ENCODE data around the gene TRAPPC4. TPM values are rescaled to one million over a fixed set of nuclear protein-coding genes. Genes with fewer than 3 reads are reported as not detected.
"Not testable (repeated sequence)": the region's sequence is repeated elsewhere in the genome, so short reads cannot be mapped to it uniquely, and the experiment has no call there.

Gene TRAPPC4
- total RNA-seq, 1 donor from 2014 or later: 29.6 TPM

DNA sequence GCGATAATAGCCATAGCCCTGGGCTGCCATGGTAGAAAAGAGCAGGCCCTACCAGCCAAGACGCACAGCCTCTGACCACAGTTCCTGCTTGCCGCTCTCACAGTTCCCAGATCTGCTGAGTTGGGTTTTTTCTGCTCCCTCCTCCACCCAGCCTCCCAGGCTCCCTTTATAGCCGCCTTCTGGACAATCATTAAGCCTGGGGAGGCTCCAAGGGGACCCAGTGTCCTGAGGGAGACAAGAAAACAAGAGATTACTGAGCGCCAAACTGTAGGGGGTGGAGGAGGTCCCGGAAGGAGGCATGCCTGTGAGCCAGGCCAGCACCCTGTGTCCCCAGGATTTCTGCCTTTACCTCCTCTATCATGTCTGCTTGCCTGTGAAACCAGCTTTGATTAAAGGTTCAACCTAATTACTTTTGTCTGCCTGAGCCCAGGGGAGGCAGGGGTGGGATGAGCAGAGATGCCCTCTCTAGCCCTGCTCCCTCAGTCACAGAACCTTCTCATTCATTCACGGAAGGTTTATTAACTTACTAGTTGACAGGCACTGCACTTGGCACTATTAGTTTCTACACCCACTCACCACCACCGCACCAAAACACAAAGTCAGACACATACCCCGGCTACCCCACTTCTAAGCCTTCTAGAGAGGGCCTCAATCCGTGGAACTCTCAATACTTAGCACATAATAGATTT, 10.9 kb downstream of the TRAPPC4 start:
- DNase-seq (ENCODE audit: missing footprints): no peak
- no peak for ATAC-seq
- intact Hi-C loops (cut with DNase I): loop anchor here (2.0 kb wide), 1 partner anchor 73 kb away; no protein-coding TSS in a partner anchor

DNA sequence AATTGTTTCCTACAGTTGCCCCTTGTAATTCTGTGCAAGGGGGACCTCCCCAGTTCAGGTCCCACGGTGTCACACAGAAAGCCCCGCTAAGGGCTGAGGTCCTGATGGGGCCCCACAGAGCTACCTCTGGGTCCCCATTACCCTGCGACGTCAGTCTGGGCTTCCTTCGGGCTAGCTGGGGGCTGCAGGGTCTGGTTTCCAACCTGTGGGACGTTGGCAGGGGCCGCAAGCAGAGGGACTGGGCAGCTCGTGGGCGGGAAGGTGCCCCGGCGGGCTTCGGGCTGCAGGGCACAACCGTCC, 11.4 kb downstream of the TRAPPC4 start:
- intact Hi-C loops (cut with DNase I): loop anchor here (2.0 kb wide), 1 partner anchor 73 kb away; no protein-coding TSS in a partner anchor
- DNase-seq (ENCODE audit: missing footprints) (no peak), ATAC-seq (peak; percentile 3)

DNA sequence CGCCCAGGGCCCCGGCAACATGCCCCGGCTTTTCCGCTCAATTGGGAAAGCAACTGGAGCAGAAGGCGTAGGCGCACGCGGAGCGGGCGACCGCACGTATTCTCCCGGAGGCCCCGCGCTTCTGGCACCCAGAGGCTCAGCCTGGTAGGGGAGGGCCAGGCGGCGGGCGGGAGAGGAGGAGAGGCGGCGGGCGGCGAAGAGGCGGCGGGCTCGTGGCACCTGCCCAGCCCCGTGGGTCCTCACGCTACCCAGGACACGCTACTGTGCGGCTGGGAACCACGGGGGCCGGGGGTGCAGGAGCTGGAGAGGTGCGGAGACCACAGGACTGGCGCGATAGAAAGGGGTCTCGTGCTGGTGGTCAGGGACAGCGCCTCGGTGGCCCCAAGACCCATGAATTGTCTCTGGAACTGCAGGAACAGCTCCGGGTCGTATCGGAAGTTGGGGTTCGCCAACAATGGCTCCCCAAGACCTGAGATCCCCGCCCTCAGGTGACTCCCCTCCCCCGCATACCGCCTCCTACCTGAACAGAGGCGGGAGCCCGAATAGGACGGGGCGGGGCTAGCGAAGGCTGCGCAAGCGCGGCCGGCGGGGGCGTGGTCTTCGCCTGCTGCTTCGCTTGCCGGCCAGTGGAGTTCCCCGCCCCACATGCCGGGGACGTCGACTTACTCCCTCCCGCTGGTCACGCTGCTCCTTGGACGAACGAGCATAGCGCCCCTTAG, 11.9 kb downstream of the TRAPPC4 start, which contains the start of gene SLC37A4:
TSS of gene SLC37A4 (minus strand) at position 549 of the 719 bp plus-strand sequence.
- ATAC-seq (peak; percentile 98), DNase-seq (ENCODE audit: missing footprints) (peak; percentile 99)
- intact Hi-C loops (cut with DNase I): loop anchor here (2.0 kb wide), 1 partner anchor 72 kb away; no protein-coding TSS in a partner anchor

DNA sequence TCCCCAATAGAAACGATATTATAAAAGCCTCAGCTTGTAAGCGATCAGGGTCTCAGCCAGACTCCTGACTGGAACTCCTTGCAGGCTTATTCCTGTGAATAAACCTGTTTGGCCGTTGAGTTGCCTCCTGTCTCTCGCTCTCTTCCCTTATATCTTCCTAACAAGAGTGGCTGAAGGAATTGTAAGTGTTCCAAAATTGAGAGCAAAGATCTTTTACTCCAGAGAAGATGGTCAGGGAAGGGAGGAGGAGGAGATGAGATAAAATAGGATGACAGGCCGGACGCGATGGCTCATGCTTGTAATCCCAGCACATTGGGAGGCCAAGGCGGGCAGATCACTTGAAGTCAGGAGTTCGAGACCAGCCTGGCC, 13.3 kb downstream of the TRAPPC4 start:
- intact Hi-C loops (cut with DNase I): loop anchor here (2.0 kb wide), 1 partner anchor 71 kb away; no protein-coding TSS in a partner anchor
- no peak for ATAC-seq
- no peak for DNase-seq (ENCODE audit: missing footprints)

DNA sequence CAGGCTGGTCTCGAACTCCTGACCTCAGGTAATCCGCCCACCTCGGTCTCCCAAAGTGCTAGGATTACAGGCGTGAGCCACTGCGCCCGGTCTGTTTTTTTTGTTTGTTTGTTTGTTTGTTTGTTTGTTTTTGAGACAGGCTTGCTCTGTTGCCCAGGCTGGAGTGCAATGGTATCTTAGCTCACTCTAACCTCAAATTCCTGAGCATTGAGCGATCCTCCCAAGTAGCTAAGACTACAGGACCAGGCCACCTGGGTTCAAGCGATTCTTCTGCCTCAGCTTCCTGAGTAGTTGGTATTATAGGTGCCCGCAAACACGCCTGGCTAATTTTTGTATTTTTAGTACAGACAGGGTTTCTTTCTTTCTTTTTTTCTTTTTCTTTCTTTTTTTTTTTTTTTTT, 14.9 kb downstream of the TRAPPC4 start:
- intact Hi-C loops (cut with DNase I); ATAC-seq; DNase-seq (ENCODE audit: missing footprints): not testable (repeated sequence)

DNA sequence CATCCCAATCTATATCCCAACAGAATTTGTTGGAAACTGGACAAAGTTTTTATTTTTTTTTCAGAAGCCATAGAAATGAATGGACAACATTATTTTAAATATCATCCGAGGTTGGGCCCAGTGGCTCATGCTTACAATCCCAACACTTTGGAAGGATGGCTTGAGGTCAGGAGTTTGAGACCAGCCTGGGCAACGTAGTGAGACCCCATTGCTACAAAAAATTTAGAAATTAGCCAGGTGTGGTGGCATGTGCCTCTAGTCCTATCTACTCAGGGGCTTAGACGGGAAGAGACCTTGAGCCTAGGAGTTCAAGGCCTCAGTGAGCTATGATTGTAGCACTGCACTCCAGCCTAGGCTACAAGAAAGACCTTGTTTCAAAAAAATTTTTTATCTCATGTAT, 16.2 kb downstream of the TRAPPC4 start:
- ATAC-seq (no peak), DNase-seq (ENCODE audit: missing footprints) (no peak)
- intact Hi-C loops (cut with DNase I): no loop called here

DNA sequence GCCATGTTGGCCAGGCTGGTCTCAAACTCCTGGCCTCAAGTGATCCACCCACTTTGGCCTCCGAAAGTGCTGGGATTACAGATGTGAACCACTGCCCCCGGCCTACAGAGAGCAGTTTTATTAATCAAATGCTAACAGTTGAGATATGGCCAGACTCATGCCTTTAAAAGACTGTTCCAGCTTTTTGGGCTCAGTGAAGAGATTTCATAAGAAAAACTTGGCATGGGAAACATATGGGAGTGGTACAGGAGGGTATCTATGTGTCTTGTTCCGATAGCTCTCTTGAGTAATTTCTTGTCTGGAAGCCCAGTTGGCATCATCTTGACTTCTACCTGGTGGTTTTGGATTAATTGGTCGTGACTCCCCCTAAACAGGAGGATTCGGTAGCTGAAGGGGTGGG, 20.3 kb downstream of the TRAPPC4 start:
- ATAC-seq: no peak
- intact Hi-C loops (cut with DNase I): no loop called here
- no peak for DNase-seq (ENCODE audit: missing footprints)

DNA sequence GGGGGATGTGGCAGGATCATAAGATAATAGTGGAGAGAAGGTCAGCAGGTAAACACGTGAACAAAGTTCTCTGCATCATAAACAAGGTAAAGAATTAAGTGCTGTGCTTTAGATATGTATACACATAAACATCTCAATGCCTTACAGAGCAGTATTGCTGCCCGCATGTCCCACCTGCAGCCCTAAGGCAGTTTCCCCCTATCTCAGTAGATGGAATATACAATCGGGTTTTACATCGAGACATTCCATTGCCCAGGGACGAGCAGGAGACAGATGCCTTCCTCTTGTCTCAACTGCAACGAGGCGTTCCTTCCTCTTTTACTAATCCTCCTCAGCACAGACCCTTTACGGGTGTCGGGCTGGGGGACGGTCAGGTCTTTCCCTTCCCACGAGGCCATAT, 20.9 kb downstream of the TRAPPC4 start:
- intact Hi-C loops (cut with DNase I); ATAC-seq; DNase-seq (ENCODE audit: missing footprints): not testable (repeated sequence)

DNA sequence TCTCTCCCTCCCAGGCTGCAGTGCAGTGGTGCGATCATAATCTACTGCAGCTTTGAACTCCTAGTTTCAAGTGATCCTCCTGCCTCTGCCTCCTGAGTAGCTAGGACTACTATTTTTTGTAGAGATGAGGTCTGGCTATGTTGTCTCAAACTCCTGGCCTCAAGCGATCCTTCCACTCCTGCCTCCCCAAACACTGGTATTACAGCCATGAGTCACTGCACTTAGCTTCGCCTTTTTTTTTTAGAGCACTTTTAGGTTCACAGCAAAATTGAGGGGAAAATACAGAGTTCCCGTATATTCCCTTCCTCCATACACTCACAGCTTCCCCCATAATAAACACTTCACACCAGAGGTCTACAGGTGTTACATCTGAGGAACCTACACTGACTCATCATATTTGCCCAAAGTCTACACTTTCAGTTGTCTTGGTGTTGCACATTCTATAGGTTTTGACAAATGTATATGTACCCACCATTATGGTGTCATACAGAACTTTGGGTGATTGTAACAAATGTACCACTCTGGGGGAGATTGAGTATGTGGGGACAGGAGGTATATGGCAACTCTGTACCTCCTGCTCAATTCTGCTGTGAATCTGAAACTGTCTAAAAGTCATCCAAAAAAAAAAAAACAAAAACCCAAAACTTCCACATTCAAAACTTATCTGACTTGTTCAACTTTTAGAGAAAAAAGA, 23.4 kb downstream of the TRAPPC4 start:
- DNase-seq (ENCODE audit: missing footprints) (no peak), ATAC-seq (no peak)
- intact Hi-C loops (cut with DNase I): no loop called here

DNA sequence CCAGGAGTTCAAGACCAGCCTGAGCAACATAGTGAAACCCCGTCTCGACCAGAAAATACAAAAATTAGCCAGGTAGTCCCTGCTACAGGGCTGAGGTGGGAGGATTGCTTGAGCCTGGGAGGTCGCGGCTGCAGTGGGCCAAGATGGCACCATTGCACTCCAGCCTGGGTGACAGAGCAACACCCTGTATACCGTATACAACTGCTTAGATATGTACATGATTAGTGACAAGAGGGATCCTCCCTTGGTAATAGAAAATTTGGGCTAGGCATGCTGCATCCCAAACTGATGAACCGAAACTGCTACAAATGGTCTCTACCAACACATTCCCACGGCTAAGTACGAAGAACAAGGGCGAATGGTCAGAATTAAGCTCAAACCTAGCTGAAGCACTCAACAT, 24.4 kb downstream of the TRAPPC4 start:
- no peak for ATAC-seq
- no peak for DNase-seq (ENCODE audit: missing footprints)
- intact Hi-C loops (cut with DNase I): no loop called here

DNA sequence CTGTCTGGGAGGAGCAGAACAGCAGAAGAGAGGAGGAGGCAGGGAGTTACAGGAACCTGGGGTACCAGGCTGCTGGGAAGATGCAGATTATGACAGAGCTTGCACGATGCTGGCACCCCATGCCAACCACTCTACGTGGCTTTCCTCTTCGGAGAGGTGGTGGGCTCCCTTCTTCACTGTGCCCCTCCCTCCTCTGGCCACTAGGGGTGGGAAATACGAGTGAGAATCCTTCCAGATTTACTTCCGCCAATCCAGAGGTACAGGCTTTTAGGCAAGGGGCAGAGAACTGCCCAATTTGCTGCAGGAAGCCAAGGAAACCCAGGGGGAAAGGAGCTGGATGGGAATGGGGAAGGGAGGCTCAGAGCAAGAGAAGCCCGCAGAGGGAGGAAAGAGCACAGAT, 26.1 kb downstream of the TRAPPC4 start:
- ATAC-seq: no peak
- intact Hi-C loops (cut with DNase I): no loop called here

DNA sequence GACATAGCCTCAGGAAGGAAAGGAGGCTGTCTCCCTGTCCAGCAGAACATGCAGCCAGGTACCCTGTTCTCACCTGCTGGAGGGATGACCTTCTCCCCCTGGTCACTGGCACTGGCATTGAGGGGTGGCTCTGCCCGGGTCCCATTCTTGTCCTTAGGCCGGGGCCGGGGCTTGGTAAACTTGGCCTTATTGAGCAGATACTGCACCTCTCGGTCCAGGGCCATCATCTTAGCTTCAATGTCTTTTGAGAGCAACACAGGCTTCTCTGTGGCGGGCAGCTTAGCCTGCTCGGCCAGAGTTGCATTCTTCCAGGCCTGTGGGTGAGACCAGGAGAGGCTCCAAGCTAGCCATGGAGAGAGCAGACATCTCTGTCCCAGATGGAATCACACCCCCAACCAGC, 27.9 kb downstream of the TRAPPC4 start:
- intact Hi-C loops (cut with DNase I): no loop called here
- no peak for DNase-seq (ENCODE audit: missing footprints)
- ATAC-seq: no peak

More for the DNA sequence above, 26.1 kb downstream of the TRAPPC4 start:
- DNase-seq (ENCODE audit: missing footprints): no peak

DNA sequence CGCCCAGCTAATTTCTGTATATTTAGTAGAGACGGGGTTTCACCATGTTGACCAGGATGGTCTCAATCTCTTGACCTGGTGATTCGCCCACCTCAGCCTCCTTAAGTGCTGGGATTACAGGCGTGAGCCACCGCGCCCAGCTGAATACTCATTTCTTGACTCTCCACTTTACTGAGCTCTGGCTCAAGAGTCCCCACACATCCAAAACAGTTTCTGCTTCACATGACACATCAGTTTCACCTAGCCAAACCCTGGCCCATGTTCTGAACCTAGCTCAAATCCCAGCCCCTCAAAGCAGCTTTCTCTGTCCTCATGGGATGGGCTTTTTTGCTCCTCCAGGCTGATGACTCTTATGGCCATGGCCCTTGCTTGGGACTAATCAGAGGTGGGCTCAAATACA, 28.6 kb downstream of the TRAPPC4 start:
- ATAC-seq: no peak
- intact Hi-C loops (cut with DNase I): no loop called here
- no peak for DNase-seq (ENCODE audit: missing footprints)

DNA sequence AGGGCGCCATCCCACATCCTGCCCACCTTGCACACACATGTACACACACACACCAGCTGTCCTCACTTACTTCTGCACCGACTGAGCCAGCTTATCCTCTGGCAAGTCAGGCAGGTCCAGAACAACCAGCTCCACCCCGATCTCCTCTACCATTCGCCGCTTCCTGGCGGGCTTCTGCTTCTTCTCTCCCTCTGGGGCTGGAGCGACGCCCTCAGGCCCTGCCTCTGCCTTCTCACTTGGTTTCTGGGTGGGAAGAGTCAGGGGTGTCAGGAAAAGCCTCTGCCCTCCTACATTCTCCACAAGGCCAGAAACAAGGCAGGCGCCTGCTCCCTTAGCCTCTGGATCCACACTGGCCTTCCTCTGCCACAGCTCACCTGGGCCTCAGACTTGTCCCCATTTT, 30.1 kb downstream of the TRAPPC4 start:
- intact Hi-C loops (cut with DNase I): no loop called here
- no peak for ATAC-seq
- no peak for DNase-seq (ENCODE audit: missing footprints)

DNA sequence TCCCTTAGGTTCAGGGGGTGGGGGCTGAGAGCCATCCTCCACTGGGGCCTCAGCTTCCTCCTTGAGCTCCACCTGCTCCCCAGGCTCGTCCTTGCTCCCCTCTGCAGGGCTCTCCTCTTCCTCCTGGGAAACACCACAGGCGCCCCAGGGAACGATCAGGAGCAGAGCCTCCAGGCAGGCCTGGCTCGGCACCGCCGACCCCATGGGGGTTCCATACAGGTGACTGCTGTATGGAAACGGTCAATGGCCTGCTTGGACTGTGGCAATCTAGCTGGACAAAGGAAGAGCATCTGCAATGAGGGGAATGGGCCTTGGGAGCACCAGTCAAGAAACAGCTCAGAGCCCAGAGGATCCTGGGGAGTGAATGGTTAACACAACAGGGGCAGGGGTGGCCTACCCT, 30.5 kb downstream of the TRAPPC4 start:
- ATAC-seq (no peak), DNase-seq (ENCODE audit: missing footprints) (no peak)
- intact Hi-C loops (cut with DNase I): no loop called here

DNA sequence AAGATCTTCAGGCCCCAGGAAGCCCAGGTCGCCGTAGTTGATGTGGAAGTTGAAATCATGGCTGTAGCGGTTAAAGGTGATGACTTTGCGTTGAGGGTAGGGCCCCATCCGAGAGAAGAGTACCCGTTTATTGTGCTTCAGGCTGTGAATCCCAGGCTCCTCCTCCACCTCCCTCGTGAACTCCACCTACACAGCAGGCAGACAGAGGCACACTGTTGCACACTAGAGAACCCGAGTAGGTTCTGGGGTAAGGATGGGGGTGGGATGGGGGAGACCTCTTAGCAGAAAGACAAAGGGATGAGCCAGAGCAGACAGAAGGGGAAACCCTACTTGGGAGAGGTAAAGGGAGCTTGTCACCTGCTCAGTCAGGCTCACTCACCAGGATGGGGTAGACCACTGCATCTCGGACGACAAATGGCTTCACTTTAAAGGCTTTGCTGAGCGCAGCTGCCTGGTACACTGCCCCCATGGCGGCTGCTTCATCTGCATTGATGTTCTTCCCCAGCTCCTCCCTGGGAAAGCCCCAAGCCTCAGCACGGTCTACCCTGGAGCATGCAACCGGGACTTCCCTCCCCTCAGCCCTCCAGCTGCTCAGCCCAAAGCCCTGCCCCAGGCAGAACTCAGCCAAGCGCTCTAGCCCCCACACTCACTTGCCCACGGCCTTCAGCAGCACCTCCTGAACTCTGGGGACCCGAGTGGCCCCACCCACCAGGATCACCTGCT, 33.0 kb downstream of the TRAPPC4 start:
- DNase-seq (ENCODE audit: missing footprints): no peak
- ATAC-seq: no peak
- intact Hi-C loops (cut with DNase I): no loop called here

DNA sequence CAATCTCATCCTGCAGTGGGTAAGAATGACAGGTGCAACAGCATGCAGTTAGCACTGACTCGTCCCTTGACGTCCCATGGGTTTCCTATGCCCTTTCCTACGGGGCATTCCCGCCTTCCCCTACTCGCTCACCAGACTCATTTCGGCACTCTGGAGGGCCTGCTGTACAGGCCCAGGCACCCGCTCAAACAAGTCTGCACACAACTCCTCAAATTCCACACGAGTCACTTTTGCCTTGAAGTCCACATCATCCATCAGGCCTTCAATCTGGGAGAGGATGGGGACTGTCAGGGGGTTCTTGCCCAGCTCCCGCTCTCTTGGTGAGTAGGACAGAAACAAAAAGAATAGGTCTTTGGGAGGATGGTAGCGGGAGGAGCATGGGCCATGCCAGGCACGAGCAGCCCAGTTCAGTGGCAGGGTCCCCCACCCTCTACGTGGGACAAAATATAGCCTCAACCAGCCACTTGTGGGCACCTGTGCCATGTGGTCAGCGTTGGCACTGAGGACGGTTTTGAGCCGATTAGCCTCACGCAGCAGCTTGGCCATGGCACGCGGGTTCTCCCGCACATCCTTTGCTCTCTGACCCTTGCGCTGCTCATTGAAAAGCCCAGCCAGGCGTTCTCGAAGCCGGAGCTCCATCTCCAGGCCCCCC, 33.7 kb downstream of the TRAPPC4 start:
- intact Hi-C loops (cut with DNase I): no loop called here
- no peak for ATAC-seq
- DNase-seq (ENCODE audit: missing footprints): no peak

DNA sequence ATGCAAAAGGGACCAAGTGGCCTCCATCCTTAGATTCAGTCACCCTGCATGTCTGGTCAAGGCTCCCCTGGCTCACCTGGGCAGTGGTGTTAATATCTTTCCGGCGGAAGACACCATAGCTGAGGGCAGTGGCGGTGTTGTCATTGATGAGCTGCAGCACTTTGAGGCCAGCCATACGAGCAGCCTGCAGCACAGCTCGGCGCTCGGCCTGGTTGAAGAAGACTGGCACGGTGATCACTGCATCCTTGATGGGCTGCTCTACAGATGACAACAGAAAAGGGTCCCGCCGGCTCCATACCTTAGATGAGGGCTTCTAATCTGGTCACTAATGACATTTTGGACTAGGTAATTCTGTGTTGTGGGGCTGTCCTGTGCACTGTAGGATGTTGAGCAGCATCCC, 35.9 kb downstream of the TRAPPC4 start:
- ATAC-seq (no peak), DNase-seq (ENCODE audit: missing footprints) (no peak)
- intact Hi-C loops (cut with DNase I): no loop called here

DNA sequence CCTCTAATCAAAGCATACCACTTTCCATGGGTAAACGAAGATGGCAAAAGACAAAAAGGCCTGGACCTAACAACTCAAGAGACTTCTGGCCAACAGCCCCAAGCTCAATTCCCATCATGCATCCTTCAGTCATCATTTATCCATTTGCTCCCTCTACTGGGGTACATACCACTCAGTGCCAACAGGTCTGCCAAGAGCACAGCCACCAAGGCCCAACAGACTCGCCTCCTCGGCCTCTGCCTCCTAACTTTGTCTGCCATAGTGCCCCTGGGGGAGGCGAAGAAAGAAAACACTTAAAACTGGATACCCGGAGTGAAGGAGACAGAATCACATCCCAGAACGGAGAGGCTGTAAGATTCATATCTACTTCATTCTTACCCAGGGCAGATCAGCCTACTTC, 37.3 kb downstream of the TRAPPC4 start:
- intact Hi-C loops (cut with DNase I): no loop called here
- no peak for ATAC-seq
- DNase-seq (ENCODE audit: missing footprints): no peak

All from Right ventricle myocardium inferior (tissue), 1 donor.